Prostate gland (tissue), 2 donors: ENCODE measurements around the gene GALNS.
A peak's percentile ranks its signal among the peaks of the same experiment; 100 is the strongest.

ENCODE experiments used
- CTCF ChIP-seq, 4 experiments: fragments of 200-600 bp in 2 of 4; fragments of 450-650 bp in 2 of 4; sonication (generic) in 2 of 4; IDR thresholded peaks; 1 replicate in 3 of 4; 2 replicates in 1 of 4; pipeline ENCODE4 v1.5.1; 2016 to 2019; ENCODE audit warnings: antibody characterized with exemption in 4 of 4, mild to moderate bottlenecking in 2 of 4, moderate library complexity in 2 of 4
- POLR2A ChIP-seq: fragments of 450-650 bp; IDR thresholded peaks from one replicate; pipeline ENCODE4 v1.6.1; 2016; ENCODE audit warnings: antibody characterized with exemption, mild to moderate bottlenecking
- POLR2AphosphoS5 ChIP-seq: sonication (generic); formaldehyde crosslinking; IDR thresholded peaks from one replicate; pipeline ENCODE4 v1.6.1; 2017; ENCODE audit warnings: antibody characterized with exemption

- TF ChIP-seq POLR2A (no peak), CTCF (IDR thresholded peaks at IDR 0.05) (peak; percentile 21 to 71 (median 60)), POLR2AphosphoS5 (peak; percentile 27)
Measured at GRCh38 chr16:88857728-88858339, 1.1 kb upstream of the GALNS start.
